Esophagus muscularis mucosa (tissue), 4 donors: ENCODE results near the gene CNTFR. TPM values are rescaled to one million over a fixed set of nuclear protein-coding genes. Genes with fewer than 3 reads are reported as not detected.

Experiments
- DNase-seq: peaks from one replicate; pipeline ENCODE4 v3.0.0-alpha.2; 2017; ENCODE audit errors: extremely low spot score
- H3K27ac ChIP-seq, 4 donors: fragments of 200-600 bp; sonication (generic); replicated peaks in 1 of 4; 1 replicate in 3 of 4; 2 replicates in 1 of 4; pipeline ENCODE4 v1.5.1; 2016 to 2019; ENCODE audit warnings: mild to moderate bottlenecking in 1 of 4
- H3K27me3 ChIP-seq, 4 donors: fragments of 200-600 bp; sonication (generic); one replicate each; pipeline versions ENCODE4 v1.5.1 to v1.6.0; 2016 to 2019
- H3K36me3 ChIP-seq, 4 donors: fragments of 200-600 bp; sonication (generic); one replicate each; pipeline ENCODE4 v1.5.1; 2016 to 2019
- H3K4me1 ChIP-seq, 4 donors: fragments of 200-600 bp; sonication (generic); one replicate each; pipeline ENCODE4 v1.5.1; 2016 to 2019
- H3K4me3 ChIP-seq, 4 donors: fragments of 200-600 bp; sonication (generic); 1 replicate in 2 of 4; 2 replicates in 2 of 4; pipeline ENCODE4 v1.5.1; 2016 to 2019; ENCODE audit warnings: mild to moderate bottlenecking in 4 of 4, moderate library complexity in 1 of 4
- H3K9me3 ChIP-seq, 4 donors: fragments of 200-600 bp; sonication (generic); 1 replicate in 3 of 4; 2 replicates in 1 of 4; pipeline ENCODE4 v1.5.1; 2016 to 2019
- CTCF ChIP-seq, 3 experiments: fragments of 200-600 bp in 2 of 3; fragments of 450-650 bp in 1 of 3; sonication (generic) in 2 of 3; IDR thresholded peaks; one replicate each; pipeline ENCODE4 v1.5.1; 2017 to 2019; ENCODE audit warnings: antibody characterized with exemption in 3 of 3, mild to moderate bottlenecking in 2 of 3, moderate library complexity in 1 of 3
- EP300 ChIP-seq: sonication (generic); formaldehyde crosslinking; IDR thresholded peaks from one replicate; pipeline ENCODE4 v1.6.1; 2017; ENCODE audit warnings: antibody characterized with exemption
- POLR2A ChIP-seq: fragments of 450-650 bp; IDR thresholded peaks from one replicate; pipeline ENCODE4 v1.6.1; 2017; ENCODE audit warnings: antibody characterized with exemption, moderate library complexity, mild to moderate bottlenecking, low read depth
- POLR2AphosphoS5 ChIP-seq, 2 donors: sonication (generic); formaldehyde crosslinking; IDR thresholded peaks; one replicate each; pipeline ENCODE4 v1.6.1; 2017; ENCODE audit warnings: antibody characterized with exemption in 2 of 2
- WGBS: methylation state at CpG from one replicate; pipeline ENCODE4 v1.1.5; 2018; 5-methylcytosine and 5-hydroxymethylcytosine counted together
- intact Hi-C: fragments of 100-400 bp; cut with DNase I; formaldehyde crosslinking; loops from one replicate; pipeline ENCODE4 v1.15.1; 2023
- total RNA-seq, 4 donors: library from RNA; depleted of rRNA; stranded (reverse); fragments of >200 nt; gene quantifications; one replicate each; pipeline versions ENCODE4 v1.1.0 to v1.2.1, GENCODE V29; 2016

Gene CNTFR
- total RNA-seq, 4 donors from 2014 or later = 1.2 to 3.8 (median 2.7) TPM

GRCh38 chr9:34557426-34558321 is 31.9 kb downstream of the CNTFR start:
- no peak for TF ChIP-seq EP300
- TF ChIP-seq POLR2AphosphoS5 (IDR thresholded peaks at IDR 0.05) = no peak
- no peak for TF ChIP-seq POLR2A
- no peak for TF ChIP-seq CTCF (IDR thresholded peaks at IDR 0.05)
- intact Hi-C loops = no loop called here
- Histone ChIP-seq H3K4me1 (peaks cover 9 to 22% (median 15%) of the 10 kb centered on the region in 4 donors), H3K27me3 (peaks cover 0 to 52% (median 3%) of the 10 kb centered on the region in 4 donors), H3K4me3 (no peak overlapping the region), H3K36me3 (no peaks in the 10 kb centered on the region), H3K9me3 (no peaks in the 10 kb centered on the region), H3K27ac (no peak overlapping the region)
- 72% methylated on average over 16 of the region's 19 CpGs for WGBS
- DNase-seq = no peak

GRCh38 chr9:34556949-34557348 is 32.6 kb downstream of the CNTFR start:
- Histone ChIP-seq H3K27ac (no peak overlapping the region), H3K9me3 (no peaks in the 10 kb centered on the region), H3K36me3 (no peaks in the 10 kb centered on the region), H3K27me3 (peaks cover 0 to 53% (median 3%) of the 10 kb centered on the region in 4 donors), H3K4me1 (peaks cover 9 to 22% (median 15%) of the 10 kb centered on the region in 4 donors), H3K4me3 (no peak overlapping the region)
- 71% methylated on average over 6 of the region's 6 CpGs for WGBS
- no peak for DNase-seq
- TF ChIP-seq CTCF (IDR thresholded peaks at IDR 0.05) (no peak), EP300 (no peak), POLR2A (no peak), POLR2AphosphoS5 (IDR thresholded peaks at IDR 0.05) (no peak)
- intact Hi-C loops = no loop called here

- no peak overlapping the region for H3K4me3 ChIP-seq
- no peaks in the 10 kb centered on the region for H3K9me3 ChIP-seq
- no peak overlapping the region for H3K27ac ChIP-seq
- WGBS = 88% methylated on average over 9 of the region's 13 CpGs
- H3K36me3 ChIP-seq = no peaks in the 10 kb centered on the region
- DNase-seq = no peak
- TF ChIP-seq POLR2A (no peak), POLR2AphosphoS5 (IDR thresholded peaks at IDR 0.05) (no peak), EP300 (no peak)
- H3K27me3 ChIP-seq = peaks cover 0 to 54% (median 3%) of the 10 kb centered on the region in 4 donors
- intact Hi-C loops = no loop called here
- H3K4me1 ChIP-seq = peaks cover 9 to 22% (median 15%) of the 10 kb centered on the region in 4 donors
Observed at GRCh38 chr9:34555936-34556525, 33.5 kb downstream of the CNTFR start.

- Histone ChIP-seq H3K4me1 (peaks cover 9 to 19% (median 14%) of the 10 kb centered on the region in 4 donors), H3K4me3 (no peak overlapping the region), H3K27ac (no peak overlapping the region), H3K36me3 (no peaks in the 10 kb centered on the region), H3K27me3 (peaks cover 0 to 49% (median 3%) of the 10 kb centered on the region in 4 donors), H3K9me3 (no peaks in the 10 kb centered on the region)
- intact Hi-C loops = no loop called here
- 98% methylated on average over 5 of the region's 5 CpGs for WGBS
- DNase-seq = no peak
- TF ChIP-seq POLR2A (no peak), EP300 (no peak), CTCF (IDR thresholded peaks at IDR 0.05) (no peak), POLR2AphosphoS5 (IDR thresholded peaks at IDR 0.05) (no peak)
Observed at GRCh38 chr9:34555500-34555899, 34.0 kb downstream of the CNTFR start.

GRCh38 chr9:34555002-34555348 is 34.5 kb downstream of the CNTFR start:
- no peak for DNase-seq
- 67% methylated on average over 20 of the region's 23 CpGs for WGBS
- intact Hi-C loops = no loop called here

More at GRCh38 chr9:34555002-34555348, 34.5 kb downstream of the CNTFR start:
- Histone ChIP-seq H3K4me1 (peaks cover 8 to 13% (median 11%) of the 10 kb centered on the region in 4 donors), H3K9me3 (no peaks in the 10 kb centered on the region), H3K27ac (no peak overlapping the region), H3K27me3 (peaks cover 0 to 44% (median 3%) of the 10 kb centered on the region in 4 donors), H3K36me3 (no peaks in the 10 kb centered on the region), H3K4me3 (no peak overlapping the region)
- TF ChIP-seq CTCF (IDR thresholded peaks at IDR 0.05) (no peak), POLR2A (no peak), POLR2AphosphoS5 (IDR thresholded peaks at IDR 0.05) (no peak), EP300 (no peak)
